ELR (cell line): ENCODE data around the gene AFAP1L2.

Experiments
- DNase-seq: peaks from one replicate; pipeline ENCODE4 v3.0.0-alpha.2; 2015; ENCODE audit warnings: low read depth

The AFAP1L2 gene

DNA sequence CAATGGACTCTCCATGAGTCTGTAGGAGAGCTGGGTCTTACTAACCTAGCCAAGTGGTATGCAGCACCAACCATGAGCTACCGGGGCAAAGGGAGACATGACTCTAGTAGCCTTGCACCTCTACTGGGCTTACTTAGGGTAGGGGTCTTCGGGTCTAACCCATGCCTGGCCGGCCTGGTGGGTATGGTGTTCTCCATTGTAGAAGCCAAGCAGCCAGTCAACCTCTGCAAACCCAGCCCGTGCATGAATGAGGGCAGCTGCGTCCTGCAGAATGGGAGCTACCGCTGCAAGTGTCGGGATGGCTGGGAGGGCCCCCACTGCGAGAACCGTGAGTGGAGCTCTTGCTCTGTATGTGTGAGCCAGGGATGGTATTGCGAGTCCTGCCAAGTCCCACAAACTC is 114.3 kb downstream of the AFAP1L2 start:
- no peak for DNase-seq

DNA sequence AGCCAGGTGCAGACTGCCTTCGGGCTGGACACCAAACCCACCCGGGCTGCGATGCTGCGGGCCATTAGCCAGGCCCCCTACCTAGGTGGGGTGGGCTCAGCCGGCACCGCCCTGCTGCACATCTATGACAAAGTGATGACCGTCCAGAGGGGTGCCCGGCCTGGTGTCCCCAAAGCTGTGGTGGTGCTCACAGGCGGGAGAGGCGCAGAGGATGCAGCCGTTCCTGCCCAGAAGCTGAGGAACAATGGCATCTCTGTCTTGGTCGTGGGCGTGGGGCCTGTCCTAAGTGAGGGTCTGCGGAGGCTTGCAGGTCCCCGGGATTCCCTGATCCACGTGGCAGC is 115.2 kb downstream of the AFAP1L2 start:
- DNase-seq = no peak

- no peak for DNase-seq
Measured at GRCh38 chr10:114288424-114289095, 115.7 kb downstream of the AFAP1L2 start.

DNA sequence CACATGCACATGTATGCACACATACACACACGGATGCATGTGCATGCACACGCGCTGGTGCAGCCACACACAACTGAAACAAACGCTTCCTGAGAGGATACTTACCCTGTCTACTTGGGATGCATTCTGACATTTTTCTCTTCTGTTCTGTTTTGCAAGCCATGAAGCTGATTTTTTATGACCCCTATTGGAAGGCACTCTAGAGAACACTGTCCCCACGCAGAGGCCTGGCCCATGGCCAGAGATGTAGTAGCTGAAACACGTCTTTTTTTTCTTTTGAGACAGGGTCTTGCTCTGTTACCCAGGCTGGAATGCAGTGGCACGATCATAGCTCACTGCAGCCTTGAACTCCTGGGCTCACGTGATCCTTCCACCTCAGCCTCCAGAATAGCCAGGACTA is 117.4 kb downstream of the AFAP1L2 start:
- no peak for DNase-seq

DNA sequence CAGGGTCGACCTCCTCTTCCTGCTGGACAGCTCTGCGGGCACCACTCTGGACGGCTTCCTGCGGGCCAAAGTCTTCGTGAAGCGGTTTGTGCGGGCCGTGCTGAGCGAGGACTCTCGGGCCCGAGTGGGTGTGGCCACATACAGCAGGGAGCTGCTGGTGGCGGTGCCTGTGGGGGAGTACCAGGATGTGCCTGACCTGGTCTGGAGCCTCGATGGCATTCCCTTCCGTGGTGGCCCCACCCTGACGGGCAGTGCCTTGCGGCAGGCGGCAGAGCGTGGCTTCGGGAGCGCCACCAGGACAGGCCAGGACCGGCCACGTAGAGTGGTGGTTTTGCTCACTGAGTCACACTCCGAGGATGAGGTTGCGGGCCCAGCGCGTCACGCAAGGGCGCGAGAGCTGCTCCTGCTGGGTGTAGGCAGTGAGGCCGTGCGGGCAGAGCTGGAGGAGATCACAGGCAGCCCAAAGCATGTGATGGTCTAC is 118.3 kb downstream of the AFAP1L2 start:
- DNase-seq = no peak

DNA sequence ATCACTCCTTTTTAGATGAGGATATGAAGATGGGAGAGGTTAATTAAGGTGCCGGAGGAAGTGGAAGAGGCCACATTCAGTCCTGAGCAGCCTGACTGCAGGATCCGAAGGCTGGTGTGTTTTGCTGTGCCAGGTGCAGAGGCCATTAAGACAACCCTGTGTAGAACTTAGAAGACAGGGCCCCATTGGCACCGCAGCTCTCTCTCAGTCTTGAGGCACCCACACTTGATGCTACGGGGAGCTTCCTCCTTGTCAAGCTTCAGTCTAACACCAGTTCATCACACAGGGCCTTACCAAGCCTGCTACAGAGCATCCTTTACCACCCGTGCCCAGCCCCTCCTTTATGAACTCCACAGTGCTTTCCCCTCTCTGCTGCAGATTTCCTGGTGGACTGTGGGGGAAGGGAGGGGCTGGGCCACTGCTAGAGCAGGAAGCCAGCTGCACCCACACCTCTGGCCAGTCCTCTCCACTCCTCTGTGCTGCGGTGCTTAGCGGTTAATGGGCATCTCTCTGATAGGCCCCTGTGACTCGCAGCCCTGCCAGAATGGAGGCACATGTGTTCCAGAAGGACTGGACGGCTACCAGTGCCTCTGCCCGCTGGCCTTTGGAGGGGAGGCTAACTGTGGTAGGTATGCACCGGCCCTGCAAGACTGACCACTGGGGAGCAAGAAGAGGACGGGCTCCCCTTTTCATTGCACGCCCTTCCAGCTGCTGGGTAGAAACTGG is 119.8 kb downstream of the AFAP1L2 start:
- DNase-seq = no peak

- DNase-seq = no peak
Measured at GRCh38 chr10:114283535-114284234, 120.6 kb downstream of the AFAP1L2 start.

DNA sequence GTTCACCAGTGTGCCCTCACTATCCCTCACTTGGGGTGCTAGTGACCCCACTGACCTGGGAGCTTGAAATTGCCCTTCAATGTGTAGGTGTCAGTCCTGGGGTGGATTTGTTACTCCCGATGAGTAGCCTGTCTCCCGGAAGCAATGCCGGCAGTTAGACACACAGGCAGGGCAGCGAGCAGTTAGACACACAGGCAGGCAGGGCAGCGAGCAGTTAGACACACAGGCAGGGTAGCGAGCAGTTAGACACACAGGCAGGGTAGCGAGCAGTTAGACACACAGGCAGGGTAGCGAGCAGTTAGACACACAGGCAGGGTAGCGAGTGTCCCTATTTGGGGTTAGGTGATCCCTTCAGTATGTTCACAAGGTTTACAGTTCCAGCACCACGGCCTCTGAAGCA is 121.2 kb downstream of the AFAP1L2 start:
- no peak for DNase-seq

- DNase-seq = no peak
Measured at GRCh38 chr10:114282526-114282925, 121.8 kb downstream of the AFAP1L2 start.

GRCh38 chr10:114281461-114281860 is 122.8 kb downstream of the AFAP1L2 start:
- DNase-seq = no peak

DNA sequence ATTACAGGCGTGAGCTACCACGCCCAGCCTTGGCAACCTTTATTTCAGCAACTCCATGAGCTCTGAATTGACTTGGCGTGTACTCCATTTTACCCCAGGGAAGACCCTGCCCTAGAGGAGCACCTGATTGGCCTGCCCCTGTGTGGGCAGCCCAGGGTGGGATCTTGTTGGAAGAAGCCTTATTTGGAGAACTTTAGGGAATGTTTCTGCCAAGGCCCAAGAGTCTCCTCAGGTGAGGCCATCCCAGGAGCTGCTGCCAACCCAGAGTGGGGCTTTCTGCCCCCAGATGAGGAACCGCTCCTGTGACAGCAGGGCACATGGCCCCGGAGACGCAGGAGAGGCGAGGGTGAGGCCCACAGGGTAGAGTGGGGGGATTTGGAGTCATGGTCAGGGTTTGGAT is 123.3 kb downstream of the AFAP1L2 start:
- no peak for DNase-seq

DNA sequence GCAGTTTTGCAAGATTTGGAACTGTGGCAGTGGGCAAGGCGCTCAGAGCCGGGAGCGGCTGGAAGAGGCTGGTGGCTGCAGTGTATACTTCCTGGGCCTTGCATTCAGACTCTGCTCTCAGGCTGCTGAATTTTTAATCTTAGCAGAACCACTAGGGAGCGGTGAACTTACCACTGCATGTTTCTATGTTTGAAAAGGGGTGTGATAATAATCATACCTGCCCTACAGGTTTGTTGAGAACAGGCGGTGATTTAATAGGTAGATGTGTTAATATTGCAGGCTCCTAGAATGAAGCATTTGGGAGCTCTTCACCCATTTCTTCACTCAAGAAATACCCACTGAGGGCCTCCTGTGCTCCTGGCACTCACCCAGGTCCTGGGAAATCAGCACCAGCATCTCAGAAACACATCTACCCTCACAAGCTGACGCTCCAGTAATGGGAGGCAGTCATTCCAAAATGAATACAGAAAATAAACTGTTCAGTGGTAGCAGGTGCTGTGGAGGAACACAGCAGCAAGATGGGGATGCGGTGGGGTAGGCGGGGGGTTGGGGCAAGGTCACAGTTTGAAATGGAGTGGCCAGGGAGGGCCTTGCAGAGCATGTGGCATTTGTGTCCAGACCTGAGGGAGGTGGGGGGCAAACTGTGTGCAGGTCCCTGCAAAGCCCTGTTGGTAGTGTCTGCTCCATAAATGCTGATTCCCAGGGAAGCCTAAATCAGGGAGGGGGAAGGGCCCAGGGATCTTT is 124.2 kb downstream of the AFAP1L2 start:
- no peak for DNase-seq

DNA sequence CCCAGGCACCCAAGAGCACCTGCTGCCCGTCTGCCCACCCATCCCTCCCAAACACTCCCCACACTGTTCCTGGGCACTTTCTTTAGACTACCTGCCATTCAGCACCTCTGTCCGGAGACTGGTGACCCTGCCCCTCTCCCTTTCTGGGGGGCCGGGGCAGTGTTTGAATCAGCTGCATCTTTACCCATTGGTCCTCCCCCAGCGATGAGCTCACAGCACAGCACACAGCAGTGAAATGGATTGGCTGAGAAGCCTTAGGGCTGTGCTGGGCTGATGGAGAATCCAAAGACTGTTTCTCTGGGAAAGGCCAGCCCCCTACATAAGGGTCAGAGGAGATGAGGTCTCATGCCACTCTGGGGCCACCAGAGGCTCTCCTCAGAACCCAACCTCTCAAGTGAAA is 125.0 kb downstream of the AFAP1L2 start:
- no peak for DNase-seq

DNA sequence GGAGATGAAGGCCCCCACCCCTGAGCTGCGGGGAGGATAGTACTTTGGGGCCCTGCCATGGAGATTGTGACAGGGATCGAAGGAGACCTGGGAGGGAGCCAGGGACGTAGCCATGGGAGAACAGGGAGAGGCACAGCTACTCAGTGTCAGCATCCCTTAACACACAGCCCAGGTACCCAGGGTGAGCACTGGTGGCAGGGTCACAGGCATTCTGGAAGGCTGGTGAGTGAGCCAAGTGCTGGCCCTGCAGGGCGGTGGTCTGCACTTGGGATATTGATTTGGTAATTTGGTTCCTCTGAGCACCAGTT is 125.5 kb downstream of the AFAP1L2 start:
- DNase-seq = no peak

- no peak for DNase-seq
Measured at GRCh38 chr10:114278140-114278883, 126.0 kb downstream of the AFAP1L2 start.

- DNase-seq = no peak
Measured at GRCh38 chr10:114276671-114277070, 127.6 kb downstream of the AFAP1L2 start.

DNA sequence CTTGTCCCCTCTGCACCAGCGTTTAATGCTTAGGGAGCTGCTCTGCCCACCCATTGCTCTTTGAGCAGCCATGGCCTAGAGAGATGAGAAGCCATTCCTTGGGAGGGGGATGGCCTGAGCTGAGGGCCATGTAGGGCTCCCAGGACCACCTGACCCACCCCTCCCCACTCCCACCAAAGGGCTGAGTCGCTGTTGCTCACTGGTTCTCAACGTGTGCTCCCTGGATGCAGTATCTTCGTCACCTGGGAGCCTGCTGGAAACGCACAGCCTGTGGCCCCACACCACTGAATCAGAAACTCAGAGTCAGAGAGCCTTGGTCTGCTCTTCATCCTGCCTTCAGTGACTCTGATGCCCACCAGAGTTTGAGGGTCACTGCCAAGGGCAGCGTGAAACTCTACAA is 128.2 kb downstream of the AFAP1L2 start:
- DNase-seq = no peak

DNA sequence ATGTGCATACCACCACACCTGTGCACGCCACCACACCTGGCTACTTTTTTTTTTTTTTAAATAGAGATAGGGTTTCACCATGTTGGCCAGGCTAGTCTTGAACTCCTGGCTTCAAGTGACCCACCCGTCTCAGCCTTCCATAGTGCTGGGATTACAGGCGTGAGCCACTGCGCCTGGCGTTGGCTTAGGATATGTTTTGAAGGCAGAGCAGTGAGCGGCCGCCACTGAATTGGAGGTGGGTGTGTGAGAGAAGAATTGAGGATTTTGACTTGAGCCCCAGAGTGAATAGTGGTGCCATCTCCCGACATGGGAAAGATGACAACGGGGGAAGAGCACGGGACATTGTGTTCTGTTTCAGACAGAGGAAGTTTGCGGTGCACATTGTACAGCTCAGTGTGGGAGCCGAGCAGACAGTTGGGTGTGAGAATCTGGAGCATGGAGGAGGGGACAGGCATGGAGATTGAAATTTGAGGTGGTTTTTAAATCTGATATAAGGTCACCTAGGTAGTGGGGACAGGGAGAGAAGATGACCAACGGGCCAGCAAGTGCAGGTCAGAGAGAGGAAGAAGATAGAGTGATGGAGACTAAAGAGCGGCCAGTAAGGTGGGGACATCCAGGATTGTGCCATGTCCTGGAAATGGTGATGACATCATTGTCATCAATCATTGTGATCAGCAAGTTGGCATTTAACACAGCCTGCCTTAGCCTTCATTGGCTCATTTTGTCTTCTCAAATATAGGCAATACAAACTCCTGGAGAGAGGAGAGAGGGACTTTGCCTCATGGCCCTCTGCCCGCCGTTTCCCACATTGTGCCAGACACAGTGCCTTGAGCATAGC is 129.5 kb downstream of the AFAP1L2 start:
- no peak for DNase-seq

DNA sequence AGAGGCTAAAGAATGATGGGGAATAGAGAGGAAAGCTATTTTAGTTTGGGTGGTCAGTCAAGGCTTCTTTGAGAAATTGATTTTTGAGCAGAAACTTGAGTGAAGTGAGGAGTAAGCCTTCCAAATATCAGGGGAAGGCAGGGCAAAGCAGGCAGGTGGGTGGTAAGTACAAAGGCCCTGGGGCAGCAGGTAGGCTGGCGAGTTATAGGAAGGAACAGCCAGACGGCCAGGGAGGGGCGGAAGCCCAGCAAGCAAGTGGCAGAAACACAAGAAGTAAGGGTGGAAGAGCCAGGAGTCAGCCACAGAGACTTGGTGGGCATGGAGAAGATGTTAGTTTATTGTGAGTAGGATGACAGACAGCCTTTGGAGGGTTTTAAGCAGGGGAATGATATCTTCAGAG is 130.4 kb downstream of the AFAP1L2 start:
- DNase-seq = no peak

DNA sequence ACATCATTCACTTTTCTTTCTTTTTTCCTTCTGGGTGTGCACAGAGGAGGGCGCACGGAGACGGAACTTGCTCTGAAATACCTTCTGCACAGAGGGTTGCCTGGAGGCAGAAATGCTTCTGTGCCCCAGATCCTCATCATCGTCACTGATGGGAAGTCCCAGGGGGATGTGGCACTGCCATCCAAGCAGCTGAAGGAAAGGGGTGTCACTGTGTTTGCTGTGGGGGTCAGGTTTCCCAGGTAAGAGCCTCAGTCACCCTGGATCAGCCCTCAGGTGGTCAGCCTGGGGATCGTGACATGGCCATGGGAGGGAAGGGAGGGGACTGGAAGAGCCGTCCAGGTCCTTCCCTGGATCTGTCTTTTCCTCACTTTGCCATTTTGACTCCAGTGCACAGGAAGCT is 131.6 kb downstream of the AFAP1L2 start:
- no peak for DNase-seq

GRCh38 chr10:114271779-114272167 is 132.5 kb downstream of the AFAP1L2 start:
- peak; percentile 92 for DNase-seq
